Keratinocyte (primary cell): ENCODE results near the gene SATB1.

Source experiments
- EZH2 ChIP-seq: IDR thresholded peaks from one replicate; pipeline ENCODE4 v1.6.1; 2012; ENCODE audit warnings: inconsistent platforms, mild to moderate bottlenecking, low read length, moderate library complexity
- TF ChIP-seq, protein P1 (sequence below), 3 experiments: IDR thresholded peaks in 1 of 3; conservative IDR thresholded peaks in 1 of 3; optimal IDR thresholded peaks in 1 of 3; 2 replicates in 2 of 3; 3 replicates in 1 of 3; pipeline versions ENCODE3 to v1.5.1; 2011; ENCODE audit warnings: low read length in 3 of 3, mild to moderate bottlenecking in 3 of 3, moderate library complexity in 2 of 3, control low read depth in 1 of 3, inconsistent platforms in 1 of 3; ENCODE audit not compliant: insufficient read depth in 2 of 3; ENCODE audit errors: extremely low read depth in 1 of 3

DNA sequence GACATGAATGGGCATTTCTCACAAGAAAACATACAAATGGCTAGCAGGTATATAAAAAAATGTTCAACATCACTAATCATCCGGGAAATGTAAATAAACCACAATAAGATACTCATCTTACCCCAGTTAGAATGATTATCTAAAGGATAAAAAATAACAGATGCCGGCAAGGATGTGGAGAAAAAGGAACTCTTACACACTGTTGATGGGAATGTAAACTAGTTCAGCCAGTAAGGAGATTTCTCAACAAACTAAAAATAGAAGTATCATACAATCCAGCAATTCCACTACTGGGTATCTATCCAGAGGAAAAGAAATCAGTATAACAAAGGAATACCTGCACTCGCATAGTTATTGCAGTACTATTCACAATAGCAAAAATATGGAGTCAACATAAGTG, 124.2 kb downstream of the SATB1 start:
- TF ChIP-seq, protein P1, sequence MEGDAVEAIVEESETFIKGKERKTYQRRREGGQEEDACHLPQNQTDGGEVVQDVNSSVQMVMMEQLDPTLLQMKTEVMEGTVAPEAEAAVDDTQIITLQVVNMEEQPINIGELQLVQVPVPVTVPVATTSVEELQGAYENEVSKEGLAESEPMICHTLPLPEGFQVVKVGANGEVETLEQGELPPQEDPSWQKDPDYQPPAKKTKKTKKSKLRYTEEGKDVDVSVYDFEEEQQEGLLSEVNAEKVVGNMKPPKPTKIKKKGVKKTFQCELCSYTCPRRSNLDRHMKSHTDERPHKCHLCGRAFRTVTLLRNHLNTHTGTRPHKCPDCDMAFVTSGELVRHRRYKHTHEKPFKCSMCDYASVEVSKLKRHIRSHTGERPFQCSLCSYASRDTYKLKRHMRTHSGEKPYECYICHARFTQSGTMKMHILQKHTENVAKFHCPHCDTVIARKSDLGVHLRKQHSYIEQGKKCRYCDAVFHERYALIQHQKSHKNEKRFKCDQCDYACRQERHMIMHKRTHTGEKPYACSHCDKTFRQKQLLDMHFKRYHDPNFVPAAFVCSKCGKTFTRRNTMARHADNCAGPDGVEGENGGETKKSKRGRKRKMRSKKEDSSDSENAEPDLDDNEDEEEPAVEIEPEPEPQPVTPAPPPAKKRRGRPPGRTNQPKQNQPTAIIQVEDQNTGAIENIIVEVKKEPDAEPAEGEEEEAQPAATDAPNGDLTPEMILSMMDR (optimal IDR thresholded peaks at IDR 0.05 in 1 of 3, IDR thresholded peaks at IDR 0.05 in 1 of 3, conservative IDR thresholded peaks at IDR 0.05 in 1 of 3; ENCODE audit: extremely low read depth in 1 of 3, insufficient read depth in 2 of 3, low read length in 3 of 3) = no peak
- TF ChIP-seq EZH2 = no peak
